ENCODE measurements around the gene WHRN. TPM values are rescaled to one million over a fixed set of nuclear protein-coding genes. Genes with fewer than 3 reads are reported as not detected.

WHRN gene
- total RNA-seq, 1 experiment from 2014 or later, result 19.8 TPM

DNA sequence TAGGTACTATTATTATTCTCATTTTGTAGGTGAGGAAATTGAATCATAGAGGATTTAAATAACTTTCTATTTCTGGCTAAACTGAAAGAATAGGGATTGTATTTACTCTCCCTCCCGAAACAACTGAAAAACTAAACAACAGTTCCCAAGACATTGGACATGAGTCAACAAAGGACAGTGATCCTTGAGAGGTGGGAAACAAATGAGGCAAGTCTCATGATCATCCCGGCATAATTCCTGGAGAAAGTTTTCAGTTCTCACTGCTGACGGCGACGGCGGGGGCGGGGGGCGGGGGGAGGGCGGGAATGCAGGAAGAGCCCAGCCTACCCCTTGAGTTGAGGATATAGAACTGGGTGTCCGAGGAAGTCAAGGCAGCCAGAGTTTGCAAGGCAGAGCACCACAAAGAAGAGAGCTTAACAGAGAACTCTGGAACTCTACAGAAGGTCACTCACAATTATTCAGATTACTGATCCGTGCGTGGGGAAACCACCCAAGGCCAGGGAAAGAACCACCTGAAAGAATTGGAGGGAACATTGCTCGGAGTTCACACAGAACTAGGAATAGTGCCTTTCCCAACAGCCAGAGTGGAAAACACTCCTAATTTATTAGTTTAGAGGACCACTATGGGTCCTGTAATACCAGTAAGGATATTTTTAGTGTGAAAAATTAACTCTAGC is 27.4 kb upstream of the WHRN start:
- Histone ChIP-seq H3K4me3 (no peak overlapping the region), H3K9me3 (ENCODE audit: insufficient read depth, low read depth) (no peaks in the 10 kb centered on the region), H3K9me2 (ENCODE audit: insufficient read depth) (no peaks in the 10 kb centered on the region), H3K4me1 (replicated peaks; ENCODE audit: insufficient read depth) (no peaks in the 10 kb centered on the region), H2AFZ (no peak overlapping the region), H3K4me2 (no peak overlapping the region), H3K36me3 (ENCODE audit: low read depth) (no peaks in the 10 kb centered on the region), H3F3A (ENCODE audit: insufficient read depth, low read depth) (no peaks in the 10 kb centered on the region), H3K79me2 (ENCODE audit: low read depth) (no peaks in the 10 kb centered on the region), H4K20me1 (ENCODE audit: insufficient read depth) (no peaks in the 10 kb centered on the region), H3K27ac (no peak overlapping the region), H3K27me3 (ENCODE audit: insufficient read depth, low read depth) (no peaks in the 10 kb centered on the region)
- DNase-seq, result no peak
- intact Hi-C loops (cut with micrococcal nuclease; ENCODE audit: unreplicated experiment), result no loop called here
- CTCF ChIA-PET, result interaction anchor here (0.7 kb wide), 1 partner anchor 68 kb away, joined by 5 read pairs; no protein-coding TSS in a partner anchor
- BruUV-seq (replicated peaks), result no TSS peak
- TF ChIP-seq EZH2 (IDR thresholded peaks at IDR 0.05; ENCODE audit: low read depth), result no peak
- TF ChIP-seq, protein P1, sequence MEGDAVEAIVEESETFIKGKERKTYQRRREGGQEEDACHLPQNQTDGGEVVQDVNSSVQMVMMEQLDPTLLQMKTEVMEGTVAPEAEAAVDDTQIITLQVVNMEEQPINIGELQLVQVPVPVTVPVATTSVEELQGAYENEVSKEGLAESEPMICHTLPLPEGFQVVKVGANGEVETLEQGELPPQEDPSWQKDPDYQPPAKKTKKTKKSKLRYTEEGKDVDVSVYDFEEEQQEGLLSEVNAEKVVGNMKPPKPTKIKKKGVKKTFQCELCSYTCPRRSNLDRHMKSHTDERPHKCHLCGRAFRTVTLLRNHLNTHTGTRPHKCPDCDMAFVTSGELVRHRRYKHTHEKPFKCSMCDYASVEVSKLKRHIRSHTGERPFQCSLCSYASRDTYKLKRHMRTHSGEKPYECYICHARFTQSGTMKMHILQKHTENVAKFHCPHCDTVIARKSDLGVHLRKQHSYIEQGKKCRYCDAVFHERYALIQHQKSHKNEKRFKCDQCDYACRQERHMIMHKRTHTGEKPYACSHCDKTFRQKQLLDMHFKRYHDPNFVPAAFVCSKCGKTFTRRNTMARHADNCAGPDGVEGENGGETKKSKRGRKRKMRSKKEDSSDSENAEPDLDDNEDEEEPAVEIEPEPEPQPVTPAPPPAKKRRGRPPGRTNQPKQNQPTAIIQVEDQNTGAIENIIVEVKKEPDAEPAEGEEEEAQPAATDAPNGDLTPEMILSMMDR (conservative IDR thresholded peaks at IDR 0.05), result no peak
- POLR2A ChIA-PET (ENCODE audit: unreplicated experiment), result interaction anchor here (0.5 to 0.7 kb wide), 2 partner anchors 117 to 759 kb away, joined by 3 to 4 read pairs; no protein-coding TSS in a partner anchor

DNA sequence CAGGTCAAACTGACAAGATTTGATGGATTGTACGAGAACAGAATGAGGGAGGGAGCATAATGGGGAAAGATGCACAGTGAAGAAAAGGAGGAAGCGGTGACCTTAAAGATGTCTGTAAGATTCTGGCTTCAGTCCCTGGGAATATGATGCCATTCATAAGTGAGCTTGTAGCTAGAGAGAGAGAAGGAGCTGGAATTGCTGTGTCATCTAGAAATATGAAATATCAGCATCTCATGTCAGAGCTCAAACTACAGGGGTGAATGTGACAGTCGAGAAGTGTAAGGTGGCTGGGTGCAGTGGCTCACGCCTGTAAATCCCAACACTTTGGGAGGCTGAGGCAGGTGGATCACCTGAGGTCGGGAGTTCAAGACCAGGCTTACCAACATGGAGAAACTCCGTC is 24.0 kb upstream of the WHRN start:
- Histone ChIP-seq H3K9me3 (ENCODE audit: insufficient read depth, low read depth) (no peaks in the 10 kb centered on the region), H3K4me1 (replicated peaks; ENCODE audit: insufficient read depth) (no peaks in the 10 kb centered on the region), H2AFZ (no peak overlapping the region), H3K27me3 (ENCODE audit: insufficient read depth, low read depth) (no peaks in the 10 kb centered on the region), H3K4me3 (no peak overlapping the region), H3K4me2 (no peak overlapping the region), H3K79me2 (ENCODE audit: low read depth) (no peaks in the 10 kb centered on the region), H3F3A (ENCODE audit: insufficient read depth, low read depth) (no peaks in the 10 kb centered on the region; the same call in 1 of the 2 replicates), H4K20me1 (ENCODE audit: insufficient read depth) (no peaks in the 10 kb centered on the region), H3K9me2 (ENCODE audit: insufficient read depth) (no peaks in the 10 kb centered on the region), H3K27ac (no peak overlapping the region), H3K36me3 (ENCODE audit: low read depth) (no peaks in the 10 kb centered on the region)
- ChIA-PET POLR2A (ENCODE audit: unreplicated experiment) (interaction anchor here (0.5 kb wide), 1 partner anchor 142 kb away, joined by 3 read pairs; no protein-coding TSS in a partner anchor), CTCF (interaction anchor here (0.8 kb wide), 1 partner anchor 124 kb away, joined by 10 read pairs; no protein-coding TSS in a partner anchor)
- TF ChIP-seq, protein P1 (conservative IDR thresholded peaks at IDR 0.05), result no peak
- no peak for TF ChIP-seq EZH2 (IDR thresholded peaks at IDR 0.05; ENCODE audit: low read depth)
- DNase-seq, result no peak
- no TSS peak for BruUV-seq (replicated peaks)
- intact Hi-C loops (cut with micrococcal nuclease; ENCODE audit: unreplicated experiment), result no loop called here

- POLR2A ChIA-PET (ENCODE audit: unreplicated experiment), result no interaction called here
- H3K9me3 ChIP-seq (ENCODE audit: insufficient read depth, low read depth), result no peaks in the 10 kb centered on the region
- H2AFZ ChIP-seq, result no peak overlapping the region
- no peaks in the 10 kb centered on the region for H3K36me3 ChIP-seq (ENCODE audit: low read depth)
- CTCF ChIA-PET, result no interaction called here
- H4K20me1 ChIP-seq (ENCODE audit: insufficient read depth), result no peaks in the 10 kb centered on the region
- no peaks in the 10 kb centered on the region for H3K79me2 ChIP-seq (ENCODE audit: low read depth)
- no peak for DNase-seq
- no peak overlapping the region for H3K4me3 ChIP-seq
- no peak overlapping the region for H3K27ac ChIP-seq
- no TSS peak for BruUV-seq (replicated peaks)
- no peaks in the 10 kb centered on the region; the same call in 1 of the 2 replicates for H3K4me1 ChIP-seq (replicated peaks; ENCODE audit: insufficient read depth)
- H3K4me2 ChIP-seq, result no peak overlapping the region
- no peaks in the 10 kb centered on the region; the same call in 1 of the 2 replicates for H3F3A ChIP-seq (ENCODE audit: insufficient read depth, low read depth)
- no peak for TF ChIP-seq EZH2 (IDR thresholded peaks at IDR 0.05; ENCODE audit: low read depth)
- TF ChIP-seq, protein P1 (conservative IDR thresholded peaks at IDR 0.05), result no peak
- intact Hi-C loops (cut with micrococcal nuclease; ENCODE audit: unreplicated experiment), result no loop called here
- no peaks in the 10 kb centered on the region for H3K27me3 ChIP-seq (ENCODE audit: insufficient read depth, low read depth)
- no peaks in the 10 kb centered on the region for H3K9me2 ChIP-seq (ENCODE audit: insufficient read depth)
Observed at GRCh38 chr9:114526807-114527206, 21.5 kb upstream of the WHRN start.

All from PC-9 (cell line).